ENCODE data around the gene PRX. TPM values are rescaled to one million over a fixed set of nuclear protein-coding genes. Genes with fewer than 3 reads are reported as not detected.
A peak's percentile ranks its signal among the peaks of the same experiment; 100 is the strongest.

Gene PRX
- total RNA-seq, 1 donor from 2014 or later = 36.2 TPM

DNA sequence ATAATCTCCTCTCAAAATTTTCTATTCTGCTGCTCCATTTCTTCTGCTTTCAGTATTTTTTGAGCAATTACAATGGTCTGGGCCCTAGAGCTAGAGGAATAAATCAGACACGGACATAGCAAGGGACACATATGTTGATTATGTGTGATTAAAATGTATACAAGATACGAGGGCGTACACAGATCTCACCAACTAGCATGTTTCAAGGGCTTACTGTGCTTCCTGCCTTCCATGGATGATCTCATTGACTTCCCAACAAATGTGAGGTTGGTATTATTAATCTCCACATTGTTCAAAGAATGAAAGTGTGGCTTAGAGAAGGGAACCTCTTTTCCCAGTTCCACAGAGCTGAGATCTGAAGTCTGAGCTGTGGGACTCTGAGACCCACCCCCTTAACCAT lies 55.5 kb downstream of the PRX start:
- no peak for ATAC-seq
- H3K27me3 ChIP-seq = no peaks in the 10 kb centered on the region
- TF ChIP-seq, protein P1, sequence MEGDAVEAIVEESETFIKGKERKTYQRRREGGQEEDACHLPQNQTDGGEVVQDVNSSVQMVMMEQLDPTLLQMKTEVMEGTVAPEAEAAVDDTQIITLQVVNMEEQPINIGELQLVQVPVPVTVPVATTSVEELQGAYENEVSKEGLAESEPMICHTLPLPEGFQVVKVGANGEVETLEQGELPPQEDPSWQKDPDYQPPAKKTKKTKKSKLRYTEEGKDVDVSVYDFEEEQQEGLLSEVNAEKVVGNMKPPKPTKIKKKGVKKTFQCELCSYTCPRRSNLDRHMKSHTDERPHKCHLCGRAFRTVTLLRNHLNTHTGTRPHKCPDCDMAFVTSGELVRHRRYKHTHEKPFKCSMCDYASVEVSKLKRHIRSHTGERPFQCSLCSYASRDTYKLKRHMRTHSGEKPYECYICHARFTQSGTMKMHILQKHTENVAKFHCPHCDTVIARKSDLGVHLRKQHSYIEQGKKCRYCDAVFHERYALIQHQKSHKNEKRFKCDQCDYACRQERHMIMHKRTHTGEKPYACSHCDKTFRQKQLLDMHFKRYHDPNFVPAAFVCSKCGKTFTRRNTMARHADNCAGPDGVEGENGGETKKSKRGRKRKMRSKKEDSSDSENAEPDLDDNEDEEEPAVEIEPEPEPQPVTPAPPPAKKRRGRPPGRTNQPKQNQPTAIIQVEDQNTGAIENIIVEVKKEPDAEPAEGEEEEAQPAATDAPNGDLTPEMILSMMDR (IDR thresholded peaks at IDR 0.05) = no peak
- H3K27ac ChIP-seq = no peak overlapping the region
- DNase-seq = no peak
- H3K36me3 ChIP-seq = peaks cover 3% of the 10 kb centered on the region
- H3K4me1 ChIP-seq = peaks cover 2% of the 10 kb centered on the region
- intact Hi-C loops (cut with DNase I) = no loop called here
- H3K4me3 ChIP-seq = no peak overlapping the region
- H3K9me3 ChIP-seq = no peaks in the 10 kb centered on the region

DNA sequence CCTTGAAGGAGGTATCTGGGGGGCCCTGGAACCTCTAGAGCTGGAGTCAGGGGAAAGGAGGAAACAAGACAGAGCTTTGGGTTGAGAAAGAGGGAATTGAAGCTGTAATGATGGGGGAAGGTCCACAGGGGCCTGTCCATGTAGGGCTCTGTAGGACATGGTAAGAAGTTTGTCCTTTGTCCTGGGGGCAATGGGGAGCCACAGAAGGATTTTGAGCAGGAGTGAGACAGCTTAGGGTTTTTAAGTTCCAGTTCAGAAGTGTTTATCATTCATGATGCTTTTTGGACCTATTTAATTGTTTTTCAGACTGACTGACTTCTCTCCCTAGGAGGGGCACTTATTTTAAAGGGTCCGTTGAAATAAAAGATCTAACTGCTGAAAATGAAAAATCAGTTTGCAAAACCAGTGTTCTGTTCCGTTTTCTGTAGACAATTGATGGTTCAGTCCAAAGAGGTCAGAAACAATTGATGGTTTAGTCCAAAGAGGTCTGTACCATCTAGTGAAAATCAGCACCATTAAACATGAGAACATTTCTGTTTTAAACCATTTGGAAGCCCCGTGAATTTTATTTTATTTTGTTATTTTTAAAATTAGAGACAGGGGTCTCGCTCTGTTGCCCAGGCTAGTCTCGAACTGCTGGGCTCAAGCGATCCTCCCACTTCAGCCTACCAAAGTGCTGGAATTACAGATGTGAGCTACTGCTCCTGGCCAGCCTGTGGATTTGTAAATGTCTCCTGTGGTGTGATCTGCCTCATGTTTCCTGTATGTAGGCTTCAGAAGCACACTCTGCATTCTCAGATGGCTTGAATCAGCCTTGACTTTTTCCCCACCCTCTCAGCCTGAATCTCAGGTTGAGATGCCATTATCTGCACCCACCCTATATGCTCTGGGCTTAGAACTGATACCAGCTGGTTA lies 56.2 kb downstream of the PRX start:
- intact Hi-C loops (cut with DNase I) = no loop called here

GRCh38 chr19:40355975-40356680 lies 57.0 kb downstream of the PRX start:
- no peak overlapping the region for H3K27ac ChIP-seq
- DNase-seq = no peak
- H3K4me3 ChIP-seq = no peak overlapping the region
- no peaks in the 10 kb centered on the region for H3K27me3 ChIP-seq
- no peaks in the 10 kb centered on the region for H3K9me3 ChIP-seq
- no peak for ATAC-seq
- intact Hi-C loops (cut with DNase I) = no loop called here
- TF ChIP-seq, protein P1 (IDR thresholded peaks at IDR 0.05) = no peak
- peaks cover 2% of the 10 kb centered on the region for H3K4me1 ChIP-seq
- H3K36me3 ChIP-seq = peaks cover 3% of the 10 kb centered on the region

More for the DNA sequence above, 56.2 kb downstream of the PRX start:
- TF ChIP-seq, protein P1 (IDR thresholded peaks at IDR 0.05) = no peak
- H3K4me1 ChIP-seq = peaks cover 2% of the 10 kb centered on the region
- peaks cover 3% of the 10 kb centered on the region for H3K36me3 ChIP-seq
- no peaks in the 10 kb centered on the region for H3K9me3 ChIP-seq
- no peak for DNase-seq
- H3K27me3 ChIP-seq = no peaks in the 10 kb centered on the region
- no peak for ATAC-seq
- no peak overlapping the region for H3K27ac ChIP-seq
- no peak overlapping the region for H3K4me3 ChIP-seq

- no peak for ATAC-seq
- Histone ChIP-seq H3K27me3 (no peaks in the 10 kb centered on the region), H3K4me1 (peaks cover 12% of the 10 kb centered on the region), H3K27ac (peak overlapping the region; percentile 82), H3K36me3 (no peaks in the 10 kb centered on the region), H3K4me3 (peak overlapping the region; percentile 89), H3K9me3 (no peaks in the 10 kb centered on the region)
- DNase-seq = no peak
- intact Hi-C loops (cut with DNase I) = no loop called here
- TF ChIP-seq, protein P1 (IDR thresholded peaks at IDR 0.05) = no peak
These were observed 64.1 kb downstream of the PRX start for GRCh38 chr19:40348961-40349507.

GRCh38 chr19:40348125-40348913 lies 64.9 kb downstream of the PRX start, which contains the start of the genes C19orf47 and PLD3:
Gene C19orf47 (minus strand): TSS chr19:40348397. CDS start chr19:40341857, 6,540 bp downstream.
Gene PLD3 (plus strand): TSS chr19:40348695. CDS start chr19:40366484, 17,789 bp downstream.
- peak; percentile 100 for DNase-seq
- Histone ChIP-seq H3K4me1 (peaks cover 12% of the 10 kb centered on the region), H3K27ac (peak within 1 kb of the TSS; percentile 82), H3K36me3 (no peaks in the 10 kb centered on the region), H3K4me3 (peak within 1 kb of the TSS; percentile 89), H3K27me3 (no peaks in the 10 kb centered on the region), H3K9me3 (no peaks in the 10 kb centered on the region)
- intact Hi-C loops (cut with DNase I) = no loop called here
- peak; percentile 98 for ATAC-seq
- TF ChIP-seq, protein P1 (IDR thresholded peaks at IDR 0.05) = no peak

Measured in upper lobe of right lung (tissue), 1 donor.